Keratinocyte (primary cell): ENCODE results near the gene ADSS2. TPM values are rescaled to one million over a fixed set of nuclear protein-coding genes. Genes with fewer than 3 reads are reported as not detected.

Experiments used
- DNase-seq: peaks from one replicate; pipeline ENCODE4 v3.0.0-alpha.2; 2011; ENCODE audit warnings: low read depth, missing footprints, low spot score
- FAIRE-seq: peaks from 2 replicates; lab custom pipeline; 2011; peaks lifted over from hg19 to GRCh38; lab: Jason Lieb, UNC
- H2AFZ ChIP-seq: 2 replicates; pipeline ENCODE4 v1.6.0; 2012; ENCODE audit warnings: low read length, control low read depth, inconsistent platforms; ENCODE audit not compliant: control insufficient read depth
- H3K27ac ChIP-seq: 2 replicates; pipeline ENCODE4 v1.5.1; 2011; ENCODE audit warnings: low read length; ENCODE audit not compliant: control insufficient read depth, insufficient read depth
- H3K27me3 ChIP-seq: 3 replicates; pipeline ENCODE4 v1.6.0; 2011; ENCODE audit warnings: low read length; ENCODE audit not compliant: control insufficient read depth, insufficient read depth; ENCODE audit errors: extremely low read depth
- H3K36me3 ChIP-seq, 2 experiments: 2 replicates in 1 of 2; 3 replicates in 1 of 2; pipeline ENCODE4 v1.5.1; 2011; ENCODE audit warnings: low read length in 2 of 2, mild to moderate bottlenecking in 1 of 2; ENCODE audit not compliant: control insufficient read depth in 2 of 2, insufficient read depth in 2 of 2; ENCODE audit errors: extremely low read depth in 1 of 2
- H3K4me1 ChIP-seq: 3 replicates; pipeline ENCODE4 v1.5.1; 2011; ENCODE audit warnings: low read length; ENCODE audit not compliant: control insufficient read depth, insufficient read depth; ENCODE audit errors: extremely low read depth
- H3K4me2 ChIP-seq: 3 replicates; pipeline ENCODE4 v1.6.0; 2011; ENCODE audit warnings: low read depth, low read length; ENCODE audit not compliant: control insufficient read depth, insufficient read depth; ENCODE audit errors: extremely low read depth
- H3K4me3 ChIP-seq, 3 experiments: fragments of 200-600 bp in 1 of 3; sonication (generic) in 1 of 3; 2 replicates in 2 of 3; 3 replicates in 1 of 3; pipeline ENCODE4 v1.5.1; 2011 to 2016; ENCODE audit warnings: low read length in 3 of 3, mild to moderate bottlenecking in 3 of 3, control low read depth in 2 of 3, inconsistent platforms in 1 of 3, low read depth in 1 of 3, mixed read lengths in 1 of 3, mixed run types in 1 of 3, moderate library complexity in 1 of 3; ENCODE audit not compliant: control insufficient read depth in 2 of 3, insufficient read depth in 2 of 3; ENCODE audit errors: extremely low read depth in 1 of 3
- H3K79me2 ChIP-seq: 2 replicates; pipeline ENCODE4 v1.6.0; 2012; ENCODE audit warnings: low read length; ENCODE audit not compliant: control insufficient read depth, insufficient read depth
- H3K9ac ChIP-seq: 3 replicates; pipeline ENCODE4 v1.6.0; 2011; ENCODE audit warnings: low read length; ENCODE audit not compliant: control insufficient read depth, insufficient read depth; ENCODE audit errors: extremely low read depth
- H3K9me1 ChIP-seq: 3 replicates; pipeline ENCODE4 v1.6.0; 2011; ENCODE audit warnings: low read length; ENCODE audit not compliant: control insufficient read depth, insufficient read depth; ENCODE audit errors: extremely low read depth
- H3K9me3 ChIP-seq: 2 replicates; pipeline ENCODE4 v1.5.1; 2012; ENCODE audit warnings: low read depth, low read length; ENCODE audit not compliant: control insufficient read depth
- H4K20me1 ChIP-seq: 3 replicates; pipeline ENCODE4 v1.6.0; 2011; ENCODE audit warnings: low read length; ENCODE audit not compliant: control insufficient read depth, insufficient read depth; ENCODE audit errors: extremely low read depth
- CTCF ChIP-seq, 3 experiments: IDR thresholded peaks in 1 of 3; conservative IDR thresholded peaks in 1 of 3; optimal IDR thresholded peaks in 1 of 3; 2 replicates in 2 of 3; 3 replicates in 1 of 3; pipeline versions ENCODE3 to v1.5.1; 2011; ENCODE audit warnings: low read length in 3 of 3, mild to moderate bottlenecking in 3 of 3, moderate library complexity in 2 of 3, control low read depth in 1 of 3, inconsistent platforms in 1 of 3; ENCODE audit not compliant: insufficient read depth in 2 of 3; ENCODE audit errors: extremely low read depth in 1 of 3
- EZH2 ChIP-seq: IDR thresholded peaks from one replicate; pipeline ENCODE4 v1.6.1; 2012; ENCODE audit warnings: inconsistent platforms, mild to moderate bottlenecking, low read length, moderate library complexity
- dilution Hi-C: fragments of 300-500 bp; cut with MboI; formaldehyde crosslinking; loops from one replicate; pipeline ENCODE4 v1.7.0; 2020; ENCODE audit warnings: low sequenced_read_pairs; ENCODE audit not compliant: extremely low pct_ligation_motif_present
- polyA plus RNA-seq, 5 experiments: library from polyadenylated mRNA; depleted of rRNA in 3 of 5; stranded (reverse) in 3 of 5; stranded (forward) in 1 of 5; unstranded in 1 of 5; fragments of >200 nt; gene quantifications; 1 replicate in 1 of 5; 2 replicates in 3 of 5; 3 replicates in 1 of 5; pipeline versions ENCODE4 v1.2.1 to v1.2.3, GENCODE V29; 2011 to 2012; ENCODE audit warnings: missing spikeins in 2 of 5, low read depth in 1 of 5, low replicate concordance in 1 of 5

The ADSS2 gene
- polyA plus RNA-seq, 1 donor (not counting 4 experiments of a cell fraction or from before 2014, with no cell fraction given) = 53.5 TPM

- Histone ChIP-seq H3K4me1 (peaks cover 28% of the 10 kb centered on the region), H3K36me3 (no peaks in the 10 kb centered on the region), H4K20me1 (no peaks in the 10 kb centered on the region), H3K9me3 (no peaks in the 10 kb centered on the region), H3K9ac (peak overlapping the region; percentile 64), H3K27ac (peak overlapping the region; percentile 67), H3K9me1 (no peaks in the 10 kb centered on the region), H2AFZ (no peak overlapping the region), H3K27me3 (no peaks in the 10 kb centered on the region), H3K4me3 (peak overlapping the region in 2 of 3 experiments; percentile 6 to 12), H3K79me2 (no peaks in the 10 kb centered on the region), H3K4me2 (peak overlapping the region; percentile 66)
- no peak for DNase-seq
- dilution Hi-C loops = no loop called here
- TF ChIP-seq EZH2 (no peak), CTCF (optimal IDR thresholded peaks at IDR 0.05 in 1 of 3, IDR thresholded peaks at IDR 0.05 in 1 of 3, conservative IDR thresholded peaks at IDR 0.05 in 1 of 3; ENCODE audit: extremely low read depth in 1 of 3, insufficient read depth in 2 of 3, low read length in 3 of 3) (no peak)
- peak; percentile 90 for FAIRE-seq
Observed at GRCh38 chr1:244371242-244372141, 80.2 kb downstream of the ADSS2 start.

- Histone ChIP-seq H3K9ac (no peak overlapping the region), H3K4me1 (peaks cover 28% of the 10 kb centered on the region), H3K4me3 (no peak overlapping the region), H3K27me3 (no peaks in the 10 kb centered on the region), H3K4me2 (no peak overlapping the region), H2AFZ (no peak overlapping the region), H3K27ac (no peak overlapping the region), H3K9me1 (no peaks in the 10 kb centered on the region), H3K79me2 (no peaks in the 10 kb centered on the region), H3K9me3 (no peaks in the 10 kb centered on the region), H4K20me1 (no peaks in the 10 kb centered on the region), H3K36me3 (no peaks in the 10 kb centered on the region)
- TF ChIP-seq EZH2 (no peak), CTCF (optimal IDR thresholded peaks at IDR 0.05 in 1 of 3, IDR thresholded peaks at IDR 0.05 in 1 of 3, conservative IDR thresholded peaks at IDR 0.05 in 1 of 3; ENCODE audit: extremely low read depth in 1 of 3, insufficient read depth in 2 of 3, low read length in 3 of 3) (no peak)
- no peak for DNase-seq
- no peak for FAIRE-seq
- dilution Hi-C loops = no loop called here
Observed at GRCh38 chr1:244370060-244370637, 81.6 kb downstream of the ADSS2 start.
